GM19023 (cell line): ENCODE measurements around the gene EML2.
"Not testable (repeated sequence)": the region's sequence is repeated elsewhere in the genome, so short reads cannot be mapped to it uniquely, and the experiment has no call there.

Experiments
- ATAC-seq: cut with Tn5 transposase; IDR thresholded peaks from one replicate; pipeline ENCODE4 v1.9.1; 2021; ENCODE audit warnings: mild to moderate bottlenecking, moderate library complexity; ENCODE audit not compliant: unreplicated experiment

The EML2 gene

GRCh38 chr19:45621976-45622503 lies 17.2 kb downstream of the EML2 start:
- ATAC-seq: no peak

- ATAC-seq: no peak
These were observed 17.8 kb downstream of the EML2 start for GRCh38 chr19:45621389-45621788.

GRCh38 chr19:45616704-45617017 lies 22.5 kb downstream of the EML2 start:
- ATAC-seq: no peak

GRCh38 chr19:45615795-45616703 lies 23.1 kb downstream of the EML2 start:
- ATAC-seq: no peak

DNA sequence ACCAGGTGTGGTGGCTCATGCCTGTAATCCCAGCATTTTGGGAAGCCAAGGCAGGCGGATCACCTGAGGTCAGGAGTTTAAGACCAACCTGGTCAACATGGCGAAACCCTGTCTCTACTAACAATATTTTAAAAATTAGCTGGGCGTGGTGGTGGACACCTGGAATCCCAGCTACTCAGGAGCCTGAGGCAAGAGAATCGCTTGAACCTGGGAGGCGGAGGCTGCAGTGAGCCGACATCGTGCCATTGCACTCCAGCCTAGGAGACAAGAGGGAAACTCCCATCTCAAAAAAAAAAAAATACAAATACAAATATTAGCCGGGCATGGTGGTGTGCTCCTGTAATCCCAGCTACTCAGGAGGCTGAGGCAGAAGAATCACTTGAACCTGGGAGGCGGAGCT lies 24.1 kb downstream of the EML2 start:
- ATAC-seq: not testable (repeated sequence)

DNA sequence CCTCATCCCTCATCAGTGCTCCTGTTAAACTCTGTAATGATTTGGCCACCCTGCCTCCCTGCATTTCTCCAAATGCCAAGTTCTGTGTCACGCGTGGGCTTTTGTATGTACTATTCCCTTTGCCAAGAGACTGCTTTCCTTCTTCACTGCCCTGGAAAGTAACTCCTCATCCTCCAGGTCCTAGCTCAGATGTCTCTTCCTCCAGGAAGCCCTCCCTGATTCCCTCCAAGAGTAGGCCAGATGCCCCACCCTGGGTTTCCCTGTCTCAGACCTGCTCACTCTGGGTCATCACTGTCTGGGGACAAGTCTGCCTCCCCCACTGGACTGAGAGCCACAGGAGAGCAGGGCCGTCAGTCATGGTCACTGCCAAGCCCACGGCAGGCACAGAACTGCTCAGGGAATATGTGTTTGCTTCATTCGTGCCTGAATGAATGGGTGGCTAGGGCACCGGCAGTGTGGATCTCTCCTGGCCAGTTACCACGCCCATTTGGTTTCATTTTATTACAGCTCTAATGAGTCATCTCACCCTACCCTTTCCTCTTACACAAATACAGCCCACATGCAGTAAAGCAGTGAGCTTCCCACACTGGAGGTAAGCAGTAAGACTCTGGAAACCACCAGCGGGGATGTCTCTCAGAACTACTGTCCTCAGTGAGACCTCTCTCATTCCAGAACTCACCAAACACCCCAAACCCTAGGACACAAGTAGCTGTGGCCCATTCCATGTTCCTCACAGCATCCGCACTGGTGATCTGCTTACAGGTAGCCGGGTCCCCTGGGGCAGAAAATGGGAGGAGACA lies 25.1 kb downstream of the EML2 start:
- ATAC-seq: no peak

- ATAC-seq: no peak
These were observed 30.2 kb downstream of the EML2 start for GRCh38 chr19:45608948-45609347.

DNA sequence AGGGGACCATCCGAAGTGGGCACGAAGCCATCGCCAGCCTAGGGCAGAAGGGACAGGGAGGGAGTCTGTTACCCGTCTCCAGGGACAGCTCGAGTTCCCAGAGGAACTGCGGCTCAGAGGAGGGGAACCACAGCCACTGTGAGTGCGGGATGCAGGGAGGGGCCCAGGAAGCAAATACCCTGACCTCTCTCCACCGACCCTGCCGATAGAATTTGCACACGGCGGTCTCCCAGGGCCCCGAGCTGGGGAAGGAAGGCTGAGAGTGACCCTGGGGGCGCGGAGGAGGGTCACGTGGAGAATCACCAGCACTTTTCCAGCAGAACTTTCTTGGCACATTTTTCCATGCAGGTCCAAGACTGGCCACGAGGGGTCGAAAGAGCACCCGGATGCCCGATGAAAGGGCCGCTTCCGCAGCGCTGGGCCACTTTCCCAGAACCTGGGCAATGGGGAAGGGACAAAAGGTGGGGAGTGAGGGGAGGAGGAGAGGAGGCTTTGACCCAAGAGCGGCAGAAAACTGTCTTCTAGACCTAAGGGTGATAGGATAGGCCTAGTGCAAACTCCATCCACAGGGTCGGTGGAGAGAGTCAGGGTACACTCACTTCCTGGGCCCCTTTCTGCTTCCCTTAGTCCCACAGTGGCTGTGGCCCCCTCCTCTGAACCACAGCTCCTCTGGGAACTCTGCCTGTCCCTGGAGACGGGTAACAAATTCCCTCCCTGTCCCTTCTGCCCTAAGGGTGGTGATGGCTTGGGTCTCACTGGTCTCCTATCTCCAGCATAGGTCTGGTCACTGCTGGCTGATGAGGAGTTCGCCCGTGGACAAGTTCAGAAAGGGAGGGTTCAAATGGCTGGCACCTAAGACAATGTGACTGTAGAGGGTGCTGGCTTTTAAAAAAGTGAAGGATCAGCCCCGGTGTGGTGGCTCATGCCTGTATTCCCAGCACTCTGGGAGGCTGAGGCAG lies 31.8 kb downstream of the EML2 start:
- ATAC-seq: no peak

DNA sequence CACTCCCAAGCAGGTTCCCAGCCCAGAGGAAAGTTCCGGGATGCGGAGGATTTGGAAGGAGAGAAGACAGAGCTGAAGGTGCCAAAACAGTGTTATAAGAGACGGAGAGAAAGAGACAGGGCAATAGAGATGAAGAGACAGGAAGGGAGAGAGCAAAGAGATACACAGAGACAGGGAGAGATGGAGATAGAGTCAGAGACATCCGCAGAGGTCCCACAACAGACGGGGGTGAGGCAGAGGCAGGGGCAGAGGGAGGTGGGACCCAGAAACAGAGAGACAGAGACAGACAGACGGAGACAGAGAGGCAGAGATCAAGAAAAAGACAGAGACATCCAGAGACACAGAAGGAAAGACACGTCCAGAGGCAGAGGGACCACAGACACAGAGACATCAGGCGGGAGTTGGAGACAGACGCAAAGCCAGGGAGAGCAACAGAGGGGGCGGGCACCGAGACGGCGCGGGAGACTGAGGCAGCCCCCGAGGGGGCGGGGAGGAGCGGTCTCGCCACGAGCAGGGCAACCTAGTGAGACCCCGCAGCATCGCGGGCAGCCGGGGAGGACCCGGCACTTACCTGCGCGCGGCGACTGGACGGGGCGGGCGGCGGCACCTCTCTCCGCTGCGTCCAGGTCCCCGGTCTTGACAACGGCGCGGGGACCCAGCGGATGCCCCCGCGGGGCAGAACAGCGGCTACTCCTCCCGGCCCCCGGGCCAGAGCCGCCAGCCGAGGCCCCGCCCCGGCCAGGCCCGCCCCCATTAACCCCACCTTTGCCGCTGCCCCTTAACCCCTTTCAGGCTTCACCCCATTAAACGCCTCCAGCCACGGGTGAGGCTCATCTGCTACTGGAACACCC lies 37.4 kb downstream of the EML2 start, which contains the start of gene GPR4:
GPR4 (minus strand) TSS at position 689 of the 851 bp plus-strand sequence. CDS start 10,346 bp downstream, outside the sequence.
- no peak for ATAC-seq

- ATAC-seq: no peak
These were observed 38.1 kb downstream of the EML2 start for GRCh38 chr19:45601115-45601514.

GRCh38 chr19:45600340-45600885 lies 38.8 kb downstream of the EML2 start:
- ATAC-seq: no peak

- ATAC-seq: no peak
These were observed 39.9 kb downstream of the EML2 start for GRCh38 chr19:45599286-45599685.

- no peak for ATAC-seq
These were observed 40.8 kb downstream of the EML2 start for GRCh38 chr19:45598267-45599001.

GRCh38 chr19:45597425-45598111 lies 41.6 kb downstream of the EML2 start:
- ATAC-seq: no peak

DNA sequence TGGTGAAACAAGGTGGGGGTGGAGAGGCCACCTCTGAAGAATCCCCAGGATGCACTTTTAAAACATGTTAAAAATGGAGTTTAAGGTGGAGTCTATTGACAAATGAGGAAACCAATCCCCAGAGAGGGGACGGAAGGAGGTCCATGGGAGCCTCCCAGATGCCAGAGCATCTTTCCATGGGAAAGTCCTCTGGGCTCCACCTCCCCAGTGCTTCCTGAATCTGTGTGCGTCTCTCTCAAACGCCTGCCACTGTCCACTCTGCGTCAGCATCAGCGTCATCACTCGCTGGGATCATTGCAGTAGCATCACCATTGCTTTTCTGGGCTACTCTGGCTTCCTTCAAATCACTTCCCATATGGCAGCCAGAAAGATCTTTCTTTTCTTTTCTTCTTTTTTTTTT lies 43.4 kb downstream of the EML2 start:
- no peak for ATAC-seq

DNA sequence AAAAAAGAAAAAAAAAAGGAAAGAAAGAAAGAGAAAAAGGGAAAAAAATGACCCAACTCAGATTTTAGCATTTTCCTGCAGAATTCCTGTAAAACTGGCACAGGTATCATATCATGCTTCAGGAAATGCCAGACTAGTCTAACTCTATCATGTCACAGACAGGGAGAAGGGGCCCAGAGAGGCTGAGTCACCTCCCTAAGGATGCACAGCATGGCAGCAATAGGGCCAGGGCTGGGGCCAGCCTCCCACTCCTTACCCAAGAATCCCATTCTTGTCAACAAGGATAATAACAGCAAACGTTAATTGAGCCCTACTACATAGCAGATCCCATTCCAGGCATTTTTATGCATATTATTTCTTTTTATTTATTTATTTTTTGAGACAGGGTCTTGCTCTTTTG lies 45.7 kb downstream of the EML2 start:
- ATAC-seq: no peak

- ATAC-seq: no peak
These were observed 46.8 kb downstream of the EML2 start for GRCh38 chr19:45592366-45592765.

GRCh38 chr19:45591638-45592005 lies 47.6 kb downstream of the EML2 start:
- ATAC-seq: no peak
